Ovary (tissue), 3 donors: ENCODE measurements around the gene PNMT.

Source experiments
- CTCF ChIP-seq, 3 donors: fragments of 450-650 bp in 2 of 3; fragments of 200-600 bp in 1 of 3; IDR thresholded peaks; one replicate each; pipeline versions ENCODE4 v1.5.1 to v1.8.0; 2016 to 2022; ENCODE audit warnings: antibody characterized with exemption in 3 of 3, mild to moderate bottlenecking in 1 of 3
- POLR2A ChIP-seq: fragments of 450-650 bp; IDR thresholded peaks from one replicate; pipeline ENCODE4 v1.6.1; 2017; ENCODE audit warnings: antibody characterized with exemption, mild to moderate bottlenecking, moderate library complexity
- donor health status: DM: no; HTN: no; CAD: no.

- TF ChIP-seq CTCF (IDR thresholded peaks at IDR 0.05) (no peak), POLR2A (no peak)
Measured at GRCh38 chr17:39667262-39667944, 850 bp upstream of the PNMT start.
